Neural progenitor cell (in vitro differentiated cells): ENCODE results near the gene GOLGA8B.
"Not testable (repeated sequence)": the region's sequence is repeated elsewhere in the genome, so short reads cannot be mapped to it uniquely, and the experiment has no call there.

Experiments used
- EZH2 ChIP-seq: fragments of 200-600 bp; sonication (generic); IDR thresholded peaks from 2 replicates; pipeline ENCODE4 v1.6.1; 2017; ENCODE audit warnings: antibody characterized with exemption, mild to moderate bottlenecking, moderate library complexity
- TF ChIP-seq, protein P1 (sequence below): fragments of 200-600 bp; sonication (generic); IDR thresholded peaks from 2 replicates; pipeline ENCODE4 v1.5.1; 2017; ENCODE audit warnings: antibody characterized with exemption, mild to moderate bottlenecking

DNA sequence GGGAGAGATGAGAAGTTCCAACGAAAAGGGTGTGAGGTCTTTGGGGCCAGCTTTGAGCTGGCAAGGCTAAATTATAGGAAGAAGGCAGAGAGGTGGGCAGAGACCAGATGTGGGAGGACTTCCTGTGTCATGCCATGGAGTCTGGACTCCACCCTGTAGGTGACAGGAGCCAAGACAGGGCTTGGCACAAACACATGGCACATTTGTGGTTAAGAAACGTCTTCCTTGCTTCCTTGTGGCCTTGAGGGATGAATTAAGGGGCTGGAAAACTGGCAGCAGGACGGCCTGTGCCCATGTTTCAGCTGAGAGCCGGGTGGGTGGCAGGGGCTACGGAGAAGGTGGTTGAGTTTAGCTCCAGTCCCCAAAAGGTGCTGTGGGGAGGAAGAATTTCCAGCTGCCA, 18.7 kb downstream of the GOLGA8B start:
- not testable (repeated sequence) for TF ChIP-seq EZH2
- TF ChIP-seq, protein P1, sequence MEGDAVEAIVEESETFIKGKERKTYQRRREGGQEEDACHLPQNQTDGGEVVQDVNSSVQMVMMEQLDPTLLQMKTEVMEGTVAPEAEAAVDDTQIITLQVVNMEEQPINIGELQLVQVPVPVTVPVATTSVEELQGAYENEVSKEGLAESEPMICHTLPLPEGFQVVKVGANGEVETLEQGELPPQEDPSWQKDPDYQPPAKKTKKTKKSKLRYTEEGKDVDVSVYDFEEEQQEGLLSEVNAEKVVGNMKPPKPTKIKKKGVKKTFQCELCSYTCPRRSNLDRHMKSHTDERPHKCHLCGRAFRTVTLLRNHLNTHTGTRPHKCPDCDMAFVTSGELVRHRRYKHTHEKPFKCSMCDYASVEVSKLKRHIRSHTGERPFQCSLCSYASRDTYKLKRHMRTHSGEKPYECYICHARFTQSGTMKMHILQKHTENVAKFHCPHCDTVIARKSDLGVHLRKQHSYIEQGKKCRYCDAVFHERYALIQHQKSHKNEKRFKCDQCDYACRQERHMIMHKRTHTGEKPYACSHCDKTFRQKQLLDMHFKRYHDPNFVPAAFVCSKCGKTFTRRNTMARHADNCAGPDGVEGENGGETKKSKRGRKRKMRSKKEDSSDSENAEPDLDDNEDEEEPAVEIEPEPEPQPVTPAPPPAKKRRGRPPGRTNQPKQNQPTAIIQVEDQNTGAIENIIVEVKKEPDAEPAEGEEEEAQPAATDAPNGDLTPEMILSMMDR: not testable (repeated sequence)
